Peyer's patch (tissue), 4 donors: ENCODE results near the gene CDH12.

ENCODE experiments used
- POLR2A ChIP-seq, 2 donors: fragments of 450-650 bp; IDR thresholded peaks; one replicate each; pipeline ENCODE4 v1.5.1; 2017; ENCODE audit warnings: antibody characterized with exemption in 2 of 2, mild to moderate bottlenecking in 2 of 2, moderate library complexity in 2 of 2
- TF ChIP-seq, protein P1 (sequence below), 6 experiments: fragments of 450-650 bp in 4 of 6; fragments of 200-600 bp in 2 of 6; sonication (generic) in 1 of 6; IDR thresholded peaks; one replicate each; pipeline ENCODE4 v1.5.1; 2017 to 2019; ENCODE audit warnings: antibody characterized with exemption in 6 of 6, mild to moderate bottlenecking in 3 of 6, moderate library complexity in 1 of 6

GRCh38 chr5:22757776-22758175, 95.4 kb downstream of the CDH12 start:
- TF ChIP-seq, protein P1, sequence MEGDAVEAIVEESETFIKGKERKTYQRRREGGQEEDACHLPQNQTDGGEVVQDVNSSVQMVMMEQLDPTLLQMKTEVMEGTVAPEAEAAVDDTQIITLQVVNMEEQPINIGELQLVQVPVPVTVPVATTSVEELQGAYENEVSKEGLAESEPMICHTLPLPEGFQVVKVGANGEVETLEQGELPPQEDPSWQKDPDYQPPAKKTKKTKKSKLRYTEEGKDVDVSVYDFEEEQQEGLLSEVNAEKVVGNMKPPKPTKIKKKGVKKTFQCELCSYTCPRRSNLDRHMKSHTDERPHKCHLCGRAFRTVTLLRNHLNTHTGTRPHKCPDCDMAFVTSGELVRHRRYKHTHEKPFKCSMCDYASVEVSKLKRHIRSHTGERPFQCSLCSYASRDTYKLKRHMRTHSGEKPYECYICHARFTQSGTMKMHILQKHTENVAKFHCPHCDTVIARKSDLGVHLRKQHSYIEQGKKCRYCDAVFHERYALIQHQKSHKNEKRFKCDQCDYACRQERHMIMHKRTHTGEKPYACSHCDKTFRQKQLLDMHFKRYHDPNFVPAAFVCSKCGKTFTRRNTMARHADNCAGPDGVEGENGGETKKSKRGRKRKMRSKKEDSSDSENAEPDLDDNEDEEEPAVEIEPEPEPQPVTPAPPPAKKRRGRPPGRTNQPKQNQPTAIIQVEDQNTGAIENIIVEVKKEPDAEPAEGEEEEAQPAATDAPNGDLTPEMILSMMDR (IDR thresholded peaks at IDR 0.05) = no peak
- no peak for TF ChIP-seq POLR2A (IDR thresholded peaks at IDR 0.05)
